D341Med (cell line): ENCODE results near the gene STON2.
"Not testable (repeated sequence)": the region's sequence is repeated elsewhere in the genome, so short reads cannot be mapped to it uniquely, and the experiment has no call there.

ENCODE experiments used
- DNase-seq: peaks from one replicate; pipeline ENCODE4 v3.0.0; 2012; ENCODE audit warnings: low spot score

The STON2 gene

DNA sequence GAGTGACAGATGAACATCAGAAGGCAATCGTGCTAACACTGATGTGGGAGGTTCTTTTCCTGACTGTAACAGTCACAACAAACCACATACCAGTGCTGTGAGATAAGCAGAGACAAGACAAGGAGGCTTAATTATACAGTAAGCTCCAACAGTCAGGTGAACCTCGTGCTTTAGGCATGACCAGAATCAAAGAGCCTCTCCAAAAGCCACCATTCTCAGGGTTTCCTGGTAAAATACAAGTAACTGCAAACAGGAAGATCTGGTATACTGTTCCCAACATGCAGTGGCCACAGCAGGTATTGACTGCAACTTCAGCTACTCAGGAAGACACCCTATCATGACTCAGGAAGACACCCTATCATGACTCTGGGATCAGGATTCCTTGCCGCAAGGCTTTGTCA lies 132.1 kb downstream of the STON2 start:
- no peak for DNase-seq

DNA sequence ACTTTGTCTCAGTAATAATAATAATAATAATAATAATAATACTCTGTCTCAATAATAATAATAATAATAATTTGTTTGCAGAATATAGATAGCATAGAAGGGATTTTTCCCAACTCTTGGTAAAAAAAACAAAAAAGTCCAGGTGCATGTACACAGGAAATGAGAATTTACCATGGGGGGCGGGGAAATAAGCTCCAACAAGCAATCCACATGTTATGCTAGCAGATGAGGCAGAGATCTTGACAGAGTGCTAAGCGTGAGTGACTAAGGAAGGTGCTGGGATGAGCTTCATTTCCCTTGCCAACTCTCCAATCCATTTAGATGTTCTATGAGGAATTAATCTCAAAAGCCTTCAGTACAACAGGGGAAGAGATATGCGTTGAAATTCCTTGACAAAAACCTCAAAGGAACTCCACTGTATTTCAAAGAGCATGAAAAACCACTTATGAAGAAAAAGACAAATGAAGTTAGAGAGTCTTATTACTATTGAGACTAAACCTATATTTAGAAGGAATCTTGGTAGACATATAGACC lies 134.4 kb downstream of the STON2 start:
- DNase-seq, result no peak

- DNase-seq, result no peak
Observed at GRCh38 chr14:81264671-81265070, 135.5 kb downstream of the STON2 start.

GRCh38 chr14:81263777-81264410 lies 136.2 kb downstream of the STON2 start:
- no peak for DNase-seq

GRCh38 chr14:81261176-81261575 lies 138.9 kb downstream of the STON2 start:
- no peak for DNase-seq

- no peak for DNase-seq
Observed at GRCh38 chr14:81260732-81261131, 139.4 kb downstream of the STON2 start.

DNA sequence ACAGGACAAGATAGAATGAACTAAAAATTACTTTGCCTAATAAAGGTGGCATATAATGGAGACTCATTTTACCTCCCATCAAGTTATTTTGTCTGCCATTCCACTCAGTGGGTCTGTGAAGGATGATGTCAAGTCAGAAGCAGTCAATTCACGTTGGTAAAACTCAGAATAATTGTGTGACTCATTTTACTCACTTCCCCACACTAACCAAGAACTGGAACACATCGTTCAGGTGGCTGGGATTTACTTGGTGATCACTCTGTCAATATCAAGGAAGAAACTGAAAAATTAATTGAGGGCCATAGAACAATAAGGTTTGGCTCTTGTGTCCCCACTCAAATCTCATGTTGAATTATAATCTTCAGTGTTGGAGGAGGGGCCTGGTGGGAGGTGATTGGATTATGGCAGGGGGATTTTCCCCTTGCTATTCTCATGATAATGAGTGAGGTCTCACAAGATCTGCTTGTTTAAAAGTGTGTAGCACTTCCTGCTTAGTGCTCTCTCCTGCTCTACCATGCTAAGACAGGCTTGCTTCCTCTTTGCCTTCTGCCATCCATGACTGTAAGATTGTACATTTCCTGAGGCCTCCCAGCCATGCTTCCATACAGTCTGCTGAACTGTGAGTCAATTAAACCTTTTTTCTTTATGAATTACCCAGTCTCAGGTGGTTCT lies 143.7 kb downstream of the STON2 start:
- DNase-seq, result no peak

DNA sequence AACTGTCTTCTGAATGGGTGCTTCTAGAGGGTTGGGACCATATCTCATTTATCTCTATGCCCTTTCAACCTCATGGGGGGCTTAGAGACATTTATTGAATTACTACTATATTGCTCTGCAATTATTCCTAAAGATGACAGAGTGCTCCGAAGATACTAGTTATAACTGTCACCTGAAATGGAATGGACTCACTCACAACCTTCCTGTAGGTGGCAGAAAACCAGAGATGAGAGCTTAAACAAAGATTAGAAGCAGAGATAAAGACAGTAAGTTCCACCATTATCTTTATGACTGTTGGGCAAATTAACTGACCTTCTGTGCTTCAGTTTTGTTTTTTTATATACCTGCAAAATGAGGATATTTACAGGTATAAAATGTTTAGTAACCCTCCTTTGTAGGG lies 147.8 kb downstream of the STON2 start:
- DNase-seq, result no peak

- no peak for DNase-seq
Observed at GRCh38 chr14:81247271-81247766, 152.8 kb downstream of the STON2 start.

DNA sequence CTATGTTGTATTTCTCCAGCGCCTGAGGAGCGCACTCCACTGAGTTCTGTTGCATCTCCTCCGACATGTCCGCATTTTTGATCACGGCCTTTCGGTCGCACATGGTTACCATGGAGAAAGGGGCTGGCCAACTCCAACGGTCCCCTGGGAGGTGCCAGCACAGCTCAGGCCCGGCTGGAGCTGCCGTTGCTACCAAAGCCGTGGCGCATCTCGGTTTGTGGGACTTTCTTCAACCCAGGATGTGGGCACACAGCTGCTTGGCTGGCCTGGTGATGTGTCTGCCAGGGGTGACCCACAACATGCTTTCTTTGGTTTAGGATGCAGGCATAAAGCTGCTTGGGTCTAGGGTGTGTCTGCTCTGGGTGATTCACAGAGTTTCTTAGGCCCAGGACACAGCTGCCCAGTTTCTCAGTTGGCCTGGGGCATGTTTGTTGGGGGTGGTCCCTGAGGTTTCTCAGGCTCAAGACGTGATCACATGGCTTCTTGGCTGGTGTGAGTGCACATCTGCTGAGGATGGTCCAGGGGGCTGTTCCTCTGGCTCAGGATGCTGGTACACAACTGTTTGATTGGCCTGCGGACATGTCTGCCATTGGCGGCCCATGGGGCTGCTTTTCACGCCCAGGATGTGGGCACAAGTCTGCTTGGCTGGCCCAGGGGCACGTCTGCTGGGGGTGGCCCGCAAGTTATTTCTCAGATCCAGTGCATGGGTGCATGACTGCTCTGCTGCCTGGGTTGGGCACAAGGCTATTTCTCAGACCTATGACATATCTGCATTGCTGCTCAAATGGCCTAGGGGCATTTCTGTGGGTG lies 153.5 kb downstream of the STON2 start:
- no peak for DNase-seq

DNA sequence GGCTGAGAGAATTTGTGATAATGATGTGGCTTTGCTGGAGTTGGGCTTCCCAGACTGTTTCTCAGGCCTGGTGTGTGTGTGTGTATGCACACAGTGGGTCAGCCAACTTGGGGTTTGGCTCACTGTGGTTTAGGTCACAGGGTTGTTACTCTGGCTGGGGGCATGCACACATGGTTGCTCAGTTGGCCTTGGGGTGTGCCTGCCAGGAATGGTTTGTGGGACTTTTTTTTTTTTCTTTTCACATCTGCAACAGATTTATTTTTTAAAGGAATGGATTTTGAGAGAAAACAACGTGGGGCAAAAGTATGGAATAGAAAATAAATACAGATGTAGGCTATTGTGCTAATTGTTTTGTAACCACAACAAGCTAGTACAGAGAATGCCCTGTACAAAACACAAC lies 154.4 kb downstream of the STON2 start:
- DNase-seq, result no peak

DNA sequence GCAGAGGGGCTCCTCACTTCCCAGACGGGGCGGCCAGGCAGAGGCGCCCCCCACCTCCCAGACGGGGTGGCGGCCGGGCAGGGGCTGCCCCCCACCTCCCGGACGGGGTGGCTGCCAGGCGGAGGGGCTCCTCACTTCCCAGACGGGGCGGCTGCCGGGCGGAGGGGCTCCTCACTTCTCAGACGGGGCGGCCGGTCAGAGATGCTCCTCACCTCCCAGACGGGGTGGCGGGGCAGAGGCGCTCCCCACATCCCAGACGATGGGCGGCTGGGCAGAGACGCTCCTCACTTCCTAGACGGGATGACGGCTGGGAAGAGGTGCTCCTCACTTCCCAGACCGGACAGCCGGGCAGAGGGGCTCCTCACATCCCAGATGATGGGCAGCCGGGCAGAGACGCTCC lies 155.7 kb downstream of the STON2 start:
- DNase-seq, result not testable (repeated sequence)

GRCh38 chr14:81243499-81243898 lies 156.6 kb downstream of the STON2 start:
- DNase-seq, result no peak

DNA sequence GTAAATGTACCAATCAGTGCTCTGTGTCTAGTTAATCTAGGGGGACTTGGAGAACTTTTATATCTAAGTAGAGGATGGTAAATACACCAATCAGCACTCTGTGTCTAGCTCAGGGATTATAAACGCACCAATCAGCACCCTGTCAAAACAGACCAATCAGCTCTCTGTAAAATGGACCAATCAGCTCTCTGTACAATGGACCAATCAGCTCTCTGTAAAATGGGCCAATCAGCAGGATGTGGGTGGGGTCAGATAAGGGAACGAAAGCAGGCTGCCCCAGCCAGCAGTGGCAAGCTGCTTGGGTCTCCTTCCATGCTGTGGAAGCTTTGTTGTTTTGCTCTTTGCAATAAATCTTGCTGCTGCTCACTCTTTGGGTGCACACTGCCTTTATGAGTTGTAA lies 163.3 kb downstream of the STON2 start:
- not testable (repeated sequence) for DNase-seq

GRCh38 chr14:81236138-81236537 lies 164.0 kb downstream of the STON2 start:
- DNase-seq, result no peak

DNA sequence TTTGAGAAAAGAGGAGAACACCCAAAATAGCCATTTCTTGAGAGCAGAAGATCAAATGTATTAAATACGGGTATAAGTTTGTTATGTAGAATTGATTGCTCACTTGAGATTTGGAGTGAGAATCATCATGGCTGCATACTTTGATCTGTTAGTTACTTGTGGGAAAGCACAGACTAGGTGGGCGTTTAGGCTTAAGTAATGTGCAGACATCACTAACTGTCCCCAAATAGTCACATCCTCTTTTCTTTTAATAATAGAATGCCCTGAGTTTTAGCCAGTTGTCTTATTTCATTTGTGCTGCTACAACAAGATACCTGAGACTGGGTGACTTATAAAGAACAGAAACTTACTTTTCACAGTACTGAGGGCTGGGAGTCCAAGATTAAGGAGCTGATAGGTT lies 165.0 kb downstream of the STON2 start:
- DNase-seq, result no peak

DNA sequence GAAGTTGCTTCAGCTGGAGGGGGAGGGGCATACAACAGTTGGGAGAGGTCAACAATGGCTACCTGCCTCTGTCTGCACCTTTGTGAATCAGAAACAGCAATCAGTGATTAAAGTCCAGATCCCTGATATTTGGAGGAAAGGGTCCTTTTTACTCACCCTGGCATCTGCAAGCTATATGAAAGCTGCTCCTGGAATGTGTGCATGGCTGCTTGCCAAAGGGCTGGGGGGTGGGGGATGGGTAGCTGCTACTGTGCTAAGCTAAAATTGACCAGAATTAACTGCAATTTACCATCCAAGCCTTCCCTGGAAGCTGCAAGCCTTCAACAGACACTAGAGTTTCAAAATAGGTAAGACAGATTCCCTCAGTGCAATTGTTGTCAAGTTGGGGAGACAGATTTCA lies 165.8 kb downstream of the STON2 start:
- no peak for DNase-seq

DNA sequence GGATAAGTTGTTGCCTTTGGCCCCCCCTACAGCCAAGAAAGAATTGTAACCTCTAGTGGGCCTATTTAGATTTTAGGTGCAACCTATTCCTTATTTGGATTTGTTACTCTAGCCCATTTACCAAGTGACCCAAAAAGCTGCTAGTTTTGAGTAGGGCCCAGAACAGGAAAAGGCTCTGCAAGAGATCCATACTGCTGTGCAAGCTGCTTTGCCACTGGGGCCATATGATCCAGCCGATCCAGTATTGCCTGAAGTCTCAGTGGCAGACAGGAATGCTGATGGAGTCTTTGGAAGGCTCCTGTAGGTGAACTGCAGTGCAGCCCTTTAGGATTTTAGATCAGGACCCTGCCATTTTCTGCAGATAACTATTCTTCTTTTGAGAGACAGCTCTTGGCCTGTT lies 166.5 kb downstream of the STON2 start:
- DNase-seq, result no peak

GRCh38 chr14:81231540-81231939 lies 168.6 kb downstream of the STON2 start:
- DNase-seq, result no peak

DNA sequence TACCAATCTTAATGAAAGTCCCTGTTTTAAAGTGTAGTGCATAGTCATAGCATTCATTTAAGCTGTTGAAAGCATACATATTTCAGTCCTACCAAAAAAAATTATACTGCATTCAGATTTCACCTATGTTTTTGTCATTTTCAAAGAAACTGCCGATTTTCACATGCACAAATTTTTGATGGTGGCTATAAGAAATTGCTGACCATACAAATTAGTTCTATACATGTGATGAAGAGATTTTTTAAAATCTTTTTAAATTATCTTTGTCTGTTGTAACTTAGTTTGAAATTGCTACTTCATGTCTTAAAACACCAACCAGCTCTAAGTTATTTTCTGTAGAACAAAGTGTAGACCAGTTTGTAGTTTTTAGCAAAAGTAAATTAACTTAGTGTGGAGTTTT lies 175.9 kb downstream of the STON2 start:
- DNase-seq, result no peak

- DNase-seq, result not testable (repeated sequence)
Observed at GRCh38 chr14:81223788-81224187, 176.3 kb downstream of the STON2 start.

DNA sequence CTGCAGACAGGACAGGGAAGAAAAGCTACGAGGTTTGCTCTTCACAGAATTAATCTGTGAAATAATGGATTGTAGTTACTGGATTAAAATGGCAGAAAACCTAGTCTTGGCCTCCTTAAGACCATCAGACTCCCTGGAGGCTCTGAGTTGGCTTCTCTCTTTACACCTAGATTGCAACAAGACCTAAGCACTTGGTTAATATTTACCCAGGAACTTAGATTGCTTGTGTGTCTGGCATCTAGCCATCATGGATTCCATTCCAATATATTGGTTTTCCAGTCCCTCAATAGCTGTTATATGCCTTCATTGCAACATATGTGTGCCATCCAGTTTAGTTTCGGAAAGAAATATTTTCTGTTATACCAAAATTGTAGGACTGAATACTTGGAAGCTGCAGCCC lies 177.4 kb downstream of the STON2 start:
- no peak for DNase-seq

- DNase-seq, result no peak
Observed at GRCh38 chr14:81222126-81222525, 178.0 kb downstream of the STON2 start.
